ENCODE results near the gene DENND6B. TPM values are rescaled to one million over a fixed set of nuclear protein-coding genes. Genes with fewer than 3 reads are reported as not detected.

The DENND6B gene
- total and polyA plus RNA-seq, 4 donors, result 0.86 to 1.2 (median 1.1) TPM

DNA sequence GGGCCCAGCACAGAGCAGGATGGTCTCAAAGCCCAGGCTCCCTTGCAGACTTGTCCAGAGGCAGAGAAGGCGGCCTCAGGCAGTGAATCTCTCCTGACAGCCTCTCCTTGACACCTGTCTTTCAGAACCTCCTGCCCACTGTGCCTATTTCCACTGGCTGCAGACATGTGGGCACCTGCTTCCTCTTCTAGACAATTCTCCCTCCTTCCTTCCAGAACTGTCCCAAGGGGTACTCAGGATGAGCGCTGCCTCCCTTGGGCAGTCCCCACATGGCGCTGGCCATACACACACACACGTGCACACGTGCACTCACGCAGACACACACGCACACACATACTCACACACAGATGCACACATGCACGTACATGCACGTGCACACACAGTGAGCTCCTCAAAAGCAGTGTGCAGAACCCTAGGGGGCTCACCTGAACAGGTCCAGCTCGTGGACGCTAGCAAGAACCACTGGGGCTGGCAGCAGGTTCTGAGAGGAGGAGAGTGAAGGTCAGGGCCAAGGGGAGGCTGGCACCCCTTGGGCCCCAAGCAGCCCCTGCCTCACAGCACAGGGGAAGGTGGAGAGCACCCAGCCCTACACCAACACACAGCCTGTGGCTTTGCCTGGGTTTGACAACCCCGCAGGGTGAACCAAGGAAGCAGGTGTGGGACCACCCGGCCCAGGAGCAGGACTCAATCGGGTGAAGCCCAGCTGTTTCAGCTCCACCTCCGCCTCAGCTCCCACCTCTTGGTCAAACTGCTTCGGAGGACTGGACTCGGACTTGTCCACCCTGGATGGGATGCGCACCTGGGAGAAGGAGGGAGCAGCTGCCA lies 11.3 kb downstream of the DENND6B start:
- DNase-seq (ENCODE audit: low spot score), result no peak
- WGBS, result 92% methylated on average over 18 of the region's 18 CpGs
- H3K4me3 ChIP-seq (ENCODE audit: low read depth in 1 of 3, low read length in 3 of 3), result no peak overlapping the region

DNA sequence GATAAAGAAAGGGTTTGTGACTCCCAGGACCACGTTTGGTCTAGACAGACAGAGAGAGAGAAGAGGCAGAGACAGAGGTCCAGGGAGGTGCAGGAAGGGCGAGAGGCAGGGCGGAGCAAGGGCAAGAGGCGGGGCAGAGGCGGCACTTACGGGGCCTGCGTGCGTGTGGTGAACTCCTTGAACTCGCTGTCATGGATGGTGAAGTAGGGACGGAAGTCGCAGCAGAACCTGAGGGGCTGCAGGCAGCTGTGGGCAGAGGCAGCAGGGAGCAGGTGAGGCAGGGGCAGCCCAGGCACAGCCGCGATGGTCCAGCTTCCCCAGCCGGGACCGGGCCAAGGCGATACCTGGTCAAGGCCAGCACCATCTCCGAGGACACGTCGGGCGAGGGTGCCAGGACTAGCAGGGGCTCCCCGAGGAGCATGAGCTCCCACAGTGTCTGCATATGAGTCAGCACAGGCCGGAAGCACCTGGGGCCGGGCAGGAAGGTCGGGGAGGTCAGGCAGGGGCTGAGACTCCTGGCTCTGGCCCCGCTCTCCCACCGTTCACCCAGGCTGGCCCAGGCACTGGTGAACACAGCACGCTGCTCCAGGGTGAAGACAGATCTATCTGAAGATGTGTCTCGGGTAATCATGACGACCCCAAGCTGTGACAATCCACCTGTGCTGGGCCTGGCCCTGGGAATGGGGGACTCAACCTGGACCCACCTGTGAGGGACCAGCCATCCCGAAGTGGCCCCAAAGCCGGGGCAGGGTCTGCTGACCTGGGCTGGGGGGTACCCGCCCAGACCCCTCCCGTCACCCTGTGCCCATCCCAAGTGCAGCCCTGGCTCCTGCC lies 12.1 kb downstream of the DENND6B start:
- H3K9me3 ChIP-seq (ENCODE audit: control insufficient read depth in 4 of 4, low read length in 3 of 4), result no peaks in the 10 kb centered on the region
- H3K36me3 ChIP-seq (ENCODE audit: control insufficient read depth in 4 of 4, insufficient read depth in 3 of 4, low read depth in 1 of 4, low read length in 3 of 4), result no peaks in the 10 kb centered on the region
- no peak for DNase-seq (ENCODE audit: low spot score)
- TF ChIP-seq SP1 (IDR thresholded peaks at IDR 0.05) (no peak), GABPA (IDR thresholded peaks at IDR 0.05 in 1 of 2, conservative IDR thresholded peaks at IDR 0.05 in 1 of 2) (no peak), JUND (IDR thresholded peaks at IDR 0.05) (no peak)
- no peak overlapping the region for H3K9ac ChIP-seq (ENCODE audit: low read depth in 1 of 2, low read length in 2 of 2)
- no peak overlapping the region for H3K27ac ChIP-seq (ENCODE audit: low read depth in 1 of 2, low read length in 2 of 2)
- 70% methylated on average over 33 of the region's 33 CpGs for WGBS
- H3K27me3 ChIP-seq (ENCODE audit: control insufficient read depth in 4 of 4, insufficient read depth in 4 of 4, low read length in 3 of 4), result no peaks in the 10 kb centered on the region
- H3K4me1 ChIP-seq (ENCODE audit: control insufficient read depth in 4 of 4, insufficient read depth in 4 of 4, low read length in 3 of 4), result peaks cover 0 to under 1% (median 0%) of the 10 kb centered on the region in 4 donors
- no peak overlapping the region for H3K4me3 ChIP-seq (ENCODE audit: low read depth in 1 of 3, low read length in 3 of 3)

More for the DNA sequence above, 11.3 kb downstream of the DENND6B start:
- Histone ChIP-seq H3K9ac (ENCODE audit: low read depth in 1 of 2, low read length in 2 of 2) (no peak overlapping the region), H3K27me3 (ENCODE audit: control insufficient read depth in 4 of 4, insufficient read depth in 4 of 4, low read length in 3 of 4) (no peaks in the 10 kb centered on the region), H3K9me3 (ENCODE audit: control insufficient read depth in 4 of 4, low read length in 3 of 4) (no peaks in the 10 kb centered on the region), H3K4me1 (ENCODE audit: control insufficient read depth in 4 of 4, insufficient read depth in 4 of 4, low read length in 3 of 4) (no peaks in the 10 kb centered on the region), H3K27ac (ENCODE audit: low read depth in 1 of 2, low read length in 2 of 2) (no peak overlapping the region), H3K36me3 (ENCODE audit: control insufficient read depth in 4 of 4, insufficient read depth in 3 of 4, low read depth in 1 of 4, low read length in 3 of 4) (no peaks in the 10 kb centered on the region)
- TF ChIP-seq, protein P1, sequence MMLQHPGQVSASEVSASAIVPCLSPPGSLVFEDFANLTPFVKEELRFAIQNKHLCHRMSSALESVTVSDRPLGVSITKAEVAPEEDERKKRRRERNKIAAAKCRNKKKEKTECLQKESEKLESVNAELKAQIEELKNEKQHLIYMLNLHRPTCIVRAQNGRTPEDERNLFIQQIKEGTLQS (IDR thresholded peaks at IDR 0.05), result no peak
- TF ChIP-seq, protein P2, sequence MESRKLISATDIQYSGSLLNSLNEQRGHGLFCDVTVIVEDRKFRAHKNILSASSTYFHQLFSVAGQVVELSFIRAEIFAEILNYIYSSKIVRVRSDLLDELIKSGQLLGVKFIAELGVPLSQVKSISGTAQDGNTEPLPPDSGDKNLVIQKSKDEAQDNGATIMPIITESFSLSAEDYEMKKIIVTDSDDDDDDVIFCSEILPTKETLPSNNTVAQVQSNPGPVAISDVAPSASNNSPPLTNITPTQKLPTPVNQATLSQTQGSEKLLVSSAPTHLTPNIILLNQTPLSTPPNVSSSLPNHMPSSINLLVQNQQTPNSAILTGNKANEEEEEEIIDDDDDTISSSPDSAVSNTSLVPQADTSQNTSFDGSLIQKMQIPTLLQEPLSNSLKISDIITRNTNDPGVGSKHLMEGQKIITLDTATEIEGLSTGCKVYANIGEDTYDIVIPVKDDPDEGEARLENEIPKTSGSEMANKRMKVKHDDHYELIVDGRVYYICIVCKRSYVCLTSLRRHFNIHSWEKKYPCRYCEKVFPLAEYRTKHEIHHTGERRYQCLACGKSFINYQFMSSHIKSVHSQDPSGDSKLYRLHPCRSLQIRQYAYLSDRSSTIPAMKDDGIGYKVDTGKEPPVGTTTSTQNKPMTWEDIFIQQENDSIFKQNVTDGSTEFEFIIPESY (IDR thresholded peaks at IDR 0.05), result no peak
- no peak for TF ChIP-seq TAF1 (conservative IDR thresholded peaks at IDR 0.05)
- TF ChIP-seq SP1 (IDR thresholded peaks at IDR 0.05), result no peak
- no peak for TF ChIP-seq FOXA1 (IDR thresholded peaks at IDR 0.05)
- no peak for TF ChIP-seq HNF4G (IDR thresholded peaks at IDR 0.05)
- TF ChIP-seq, protein P3, sequence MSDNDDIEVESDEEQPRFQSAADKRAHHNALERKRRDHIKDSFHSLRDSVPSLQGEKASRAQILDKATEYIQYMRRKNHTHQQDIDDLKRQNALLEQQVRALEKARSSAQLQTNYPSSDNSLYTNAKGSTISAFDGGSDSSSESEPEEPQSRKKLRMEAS (IDR thresholded peaks at IDR 0.05), result no peak
- no peak for TF ChIP-seq EGR1 (IDR thresholded peaks at IDR 0.05; ENCODE audit: low read depth in 2 of 2)
- no peak for TF ChIP-seq JUND (IDR thresholded peaks at IDR 0.05)
- no peak for TF ChIP-seq YY1 (IDR thresholded peaks at IDR 0.05)

DNA sequence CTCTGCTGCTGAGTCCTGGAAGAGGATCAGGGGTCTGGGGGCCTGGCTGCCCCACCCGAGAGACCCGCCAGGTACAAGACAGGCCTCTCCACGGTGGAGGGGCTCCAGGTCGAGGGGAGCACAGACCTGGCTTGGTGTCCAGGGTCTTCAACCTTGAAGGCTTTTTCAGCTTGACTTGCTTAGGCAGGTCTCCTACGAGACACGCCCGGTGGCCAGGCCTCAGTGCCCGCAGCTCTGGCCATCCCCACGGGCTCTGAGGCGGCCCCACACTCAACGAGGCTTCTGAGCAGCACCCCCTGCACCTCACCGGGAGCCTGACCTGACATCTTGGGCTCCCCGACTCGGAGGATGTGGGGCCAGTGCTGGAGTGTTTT lies 12.7 kb downstream of the DENND6B start:
- no peak overlapping the region for H3K4me3 ChIP-seq (ENCODE audit: low read depth in 1 of 3, low read length in 3 of 3)
- WGBS, result 72% methylated on average over 14 of the region's 14 CpGs
- TF ChIP-seq, protein P3 (IDR thresholded peaks at IDR 0.05), result no peak
- no peak for TF ChIP-seq RXRA (IDR thresholded peaks at IDR 0.05)
- no peak for TF ChIP-seq EGR1 (IDR thresholded peaks at IDR 0.05; ENCODE audit: low read depth in 2 of 2)
- TF ChIP-seq, protein P4, sequence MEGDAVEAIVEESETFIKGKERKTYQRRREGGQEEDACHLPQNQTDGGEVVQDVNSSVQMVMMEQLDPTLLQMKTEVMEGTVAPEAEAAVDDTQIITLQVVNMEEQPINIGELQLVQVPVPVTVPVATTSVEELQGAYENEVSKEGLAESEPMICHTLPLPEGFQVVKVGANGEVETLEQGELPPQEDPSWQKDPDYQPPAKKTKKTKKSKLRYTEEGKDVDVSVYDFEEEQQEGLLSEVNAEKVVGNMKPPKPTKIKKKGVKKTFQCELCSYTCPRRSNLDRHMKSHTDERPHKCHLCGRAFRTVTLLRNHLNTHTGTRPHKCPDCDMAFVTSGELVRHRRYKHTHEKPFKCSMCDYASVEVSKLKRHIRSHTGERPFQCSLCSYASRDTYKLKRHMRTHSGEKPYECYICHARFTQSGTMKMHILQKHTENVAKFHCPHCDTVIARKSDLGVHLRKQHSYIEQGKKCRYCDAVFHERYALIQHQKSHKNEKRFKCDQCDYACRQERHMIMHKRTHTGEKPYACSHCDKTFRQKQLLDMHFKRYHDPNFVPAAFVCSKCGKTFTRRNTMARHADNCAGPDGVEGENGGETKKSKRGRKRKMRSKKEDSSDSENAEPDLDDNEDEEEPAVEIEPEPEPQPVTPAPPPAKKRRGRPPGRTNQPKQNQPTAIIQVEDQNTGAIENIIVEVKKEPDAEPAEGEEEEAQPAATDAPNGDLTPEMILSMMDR (IDR thresholded peaks at IDR 0.05; ENCODE audit: low read depth, low read length, missing input control), result no peak
- no peak for TF ChIP-seq FOXA1 (IDR thresholded peaks at IDR 0.05)
- TF ChIP-seq, protein P5, sequence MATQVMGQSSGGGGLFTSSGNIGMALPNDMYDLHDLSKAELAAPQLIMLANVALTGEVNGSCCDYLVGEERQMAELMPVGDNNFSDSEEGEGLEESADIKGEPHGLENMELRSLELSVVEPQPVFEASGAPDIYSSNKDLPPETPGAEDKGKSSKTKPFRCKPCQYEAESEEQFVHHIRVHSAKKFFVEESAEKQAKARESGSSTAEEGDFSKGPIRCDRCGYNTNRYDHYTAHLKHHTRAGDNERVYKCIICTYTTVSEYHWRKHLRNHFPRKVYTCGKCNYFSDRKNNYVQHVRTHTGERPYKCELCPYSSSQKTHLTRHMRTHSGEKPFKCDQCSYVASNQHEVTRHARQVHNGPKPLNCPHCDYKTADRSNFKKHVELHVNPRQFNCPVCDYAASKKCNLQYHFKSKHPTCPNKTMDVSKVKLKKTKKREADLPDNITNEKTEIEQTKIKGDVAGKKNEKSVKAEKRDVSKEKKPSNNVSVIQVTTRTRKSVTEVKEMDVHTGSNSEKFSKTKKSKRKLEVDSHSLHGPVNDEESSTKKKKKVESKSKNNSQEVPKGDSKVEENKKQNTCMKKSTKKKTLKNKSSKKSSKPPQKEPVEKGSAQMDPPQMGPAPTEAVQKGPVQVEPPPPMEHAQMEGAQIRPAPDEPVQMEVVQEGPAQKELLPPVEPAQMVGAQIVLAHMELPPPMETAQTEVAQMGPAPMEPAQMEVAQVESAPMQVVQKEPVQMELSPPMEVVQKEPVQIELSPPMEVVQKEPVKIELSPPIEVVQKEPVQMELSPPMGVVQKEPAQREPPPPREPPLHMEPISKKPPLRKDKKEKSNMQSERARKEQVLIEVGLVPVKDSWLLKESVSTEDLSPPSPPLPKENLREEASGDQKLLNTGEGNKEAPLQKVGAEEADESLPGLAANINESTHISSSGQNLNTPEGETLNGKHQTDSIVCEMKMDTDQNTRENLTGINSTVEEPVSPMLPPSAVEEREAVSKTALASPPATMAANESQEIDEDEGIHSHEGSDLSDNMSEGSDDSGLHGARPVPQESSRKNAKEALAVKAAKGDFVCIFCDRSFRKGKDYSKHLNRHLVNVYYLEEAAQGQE (IDR thresholded peaks at IDR 0.05), result no peak
- TF ChIP-seq GABPA (IDR thresholded peaks at IDR 0.05 in 1 of 2, conservative IDR thresholded peaks at IDR 0.05 in 1 of 2), result no peak
- TF ChIP-seq, protein P1 (IDR thresholded peaks at IDR 0.05), result no peak
- DNase-seq (ENCODE audit: low spot score), result no peak
- H3K9ac ChIP-seq (ENCODE audit: low read depth in 1 of 2, low read length in 2 of 2), result no peak overlapping the region
- H3K9me3 ChIP-seq (ENCODE audit: control insufficient read depth in 4 of 4, low read length in 3 of 4), result no peaks in the 10 kb centered on the region
- H3K4me1 ChIP-seq (ENCODE audit: control insufficient read depth in 4 of 4, insufficient read depth in 4 of 4, low read length in 3 of 4), result peaks cover 0 to 6% (median 0%) of the 10 kb centered on the region in 4 donors
- H3K36me3 ChIP-seq (ENCODE audit: control insufficient read depth in 4 of 4, insufficient read depth in 3 of 4, low read depth in 1 of 4, low read length in 3 of 4), result no peaks in the 10 kb centered on the region
- no peaks in the 10 kb centered on the region for H3K27me3 ChIP-seq (ENCODE audit: control insufficient read depth in 4 of 4, insufficient read depth in 4 of 4, low read length in 3 of 4)
- H3K27ac ChIP-seq (ENCODE audit: low read depth in 1 of 2, low read length in 2 of 2), result no peak overlapping the region

All from liver (tissue), 9 donors.